Upper lobe of right lung (tissue), 1 donor: Measurements from ENCODE around the gene TYRO3. TPM values are rescaled to one million over a fixed set of nuclear protein-coding genes. Genes with fewer than 3 reads are reported as not detected.
A peak's percentile ranks its signal among the peaks of the same experiment; 100 is the strongest.

Experiments
- ATAC-seq: fragments of 200-7000 bp; cut with Tn5 transposase; one replicate; pipeline ENCODE4 v1.9.1; 2020; ENCODE audit warnings: mild to moderate bottlenecking, moderate library complexity
- DNase-seq: peaks from one replicate; pipeline ENCODE4 v3.0.0-alpha.2; 2020
- H3K27ac ChIP-seq: fragments of 200-600 bp; one replicate; pipeline ENCODE4 v1.8.0; 2022
- H3K27me3 ChIP-seq: fragments of 200-600 bp; one replicate; pipeline ENCODE4 v1.8.0; 2022; ENCODE audit warnings: mild to moderate bottlenecking
- H3K36me3 ChIP-seq: fragments of 200-600 bp; one replicate; pipeline ENCODE4 v1.8.0; 2022
- H3K4me1 ChIP-seq: fragments of 200-600 bp; one replicate; pipeline ENCODE4 v1.8.0; 2022
- H3K4me3 ChIP-seq: fragments of 200-600 bp; one replicate; pipeline ENCODE4 v1.8.0; 2022; ENCODE audit warnings: mild to moderate bottlenecking
- H3K9me3 ChIP-seq: fragments of 200-600 bp; one replicate; pipeline ENCODE4 v1.8.0; 2022
- intact Hi-C: fragments of 100-400 bp; cut with DNase I; formaldehyde crosslinking; loops from one replicate; pipeline ENCODE4 v1.11.0; 2022
- total RNA-seq: library from RNA; stranded (reverse); fragmentation: NEBNext Ultra II Directional; extraction: Animal tissue kit (Norgen Biotek cat#: 25700); gene quantifications from one replicate; pipeline ENCODE4 v1.2.1, GENCODE V29; 2021
- TF ChIP-seq, protein P1 (sequence below): fragments of 200-600 bp; IDR thresholded peaks from one replicate; pipeline ENCODE4 v1.8.0; 2022; ENCODE audit warnings: antibody characterized with exemption
- donor health status: DM: no; HTN: yes; CAD: no; lungs with severe emphysema.

TYRO3 gene
- total RNA-seq, 1 donor from 2014 or later: 22.6 TPM

DNA sequence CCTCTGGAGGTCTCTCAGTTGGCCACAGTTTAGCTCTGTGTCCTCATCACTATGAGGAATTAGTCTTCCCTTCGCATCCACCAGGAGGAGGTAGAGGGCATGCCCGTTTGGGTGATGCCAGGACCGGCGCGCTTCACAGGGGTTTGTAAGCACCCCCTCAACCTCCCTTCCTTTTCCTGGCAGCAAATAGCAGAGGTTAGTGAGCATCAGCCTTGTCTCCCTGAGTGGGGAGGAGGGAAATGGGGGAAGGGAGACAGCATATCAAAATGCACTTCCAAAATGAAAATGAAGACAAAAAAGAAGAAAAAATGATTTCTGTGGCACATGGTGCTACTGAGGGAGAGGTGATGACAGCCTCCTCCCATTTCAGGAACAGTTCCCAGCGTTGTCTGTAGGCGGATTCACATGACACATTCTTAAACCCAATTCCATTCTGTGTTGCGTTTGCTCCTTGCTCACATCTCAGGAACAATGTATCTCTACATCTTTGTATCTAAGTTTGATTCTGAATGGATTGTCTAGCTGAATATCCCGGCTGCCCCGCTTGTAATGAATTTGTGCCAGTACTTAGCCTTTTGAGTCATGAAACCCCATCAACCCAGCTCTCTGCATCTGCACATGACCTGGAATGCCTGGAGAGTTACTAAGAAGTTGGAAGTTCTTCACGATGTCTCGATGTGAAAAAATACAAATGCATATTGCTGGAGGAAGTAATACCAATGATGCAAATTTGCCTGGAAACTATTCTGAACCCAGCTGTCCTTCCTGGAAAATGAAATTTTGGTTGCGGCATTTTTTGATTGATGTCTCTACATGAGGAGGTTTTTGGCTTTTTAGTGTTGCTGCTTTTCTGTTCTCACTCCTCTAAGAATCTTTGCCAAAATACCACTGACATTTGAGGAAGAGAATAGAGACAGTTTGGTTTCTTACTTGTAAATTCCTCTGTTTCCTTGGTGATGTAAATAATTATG is 45.2 kb downstream of the TYRO3 start:
- intact Hi-C loops: no loop called here
- Histone ChIP-seq H3K27ac (no peak overlapping the region), H3K4me1 (peaks cover 11% of the 10 kb centered on the region), H3K27me3 (no peaks in the 10 kb centered on the region), H3K9me3 (no peaks in the 10 kb centered on the region), H3K36me3 (no peaks in the 10 kb centered on the region), H3K4me3 (peak overlapping the region; percentile 38)
- TF ChIP-seq, protein P1, sequence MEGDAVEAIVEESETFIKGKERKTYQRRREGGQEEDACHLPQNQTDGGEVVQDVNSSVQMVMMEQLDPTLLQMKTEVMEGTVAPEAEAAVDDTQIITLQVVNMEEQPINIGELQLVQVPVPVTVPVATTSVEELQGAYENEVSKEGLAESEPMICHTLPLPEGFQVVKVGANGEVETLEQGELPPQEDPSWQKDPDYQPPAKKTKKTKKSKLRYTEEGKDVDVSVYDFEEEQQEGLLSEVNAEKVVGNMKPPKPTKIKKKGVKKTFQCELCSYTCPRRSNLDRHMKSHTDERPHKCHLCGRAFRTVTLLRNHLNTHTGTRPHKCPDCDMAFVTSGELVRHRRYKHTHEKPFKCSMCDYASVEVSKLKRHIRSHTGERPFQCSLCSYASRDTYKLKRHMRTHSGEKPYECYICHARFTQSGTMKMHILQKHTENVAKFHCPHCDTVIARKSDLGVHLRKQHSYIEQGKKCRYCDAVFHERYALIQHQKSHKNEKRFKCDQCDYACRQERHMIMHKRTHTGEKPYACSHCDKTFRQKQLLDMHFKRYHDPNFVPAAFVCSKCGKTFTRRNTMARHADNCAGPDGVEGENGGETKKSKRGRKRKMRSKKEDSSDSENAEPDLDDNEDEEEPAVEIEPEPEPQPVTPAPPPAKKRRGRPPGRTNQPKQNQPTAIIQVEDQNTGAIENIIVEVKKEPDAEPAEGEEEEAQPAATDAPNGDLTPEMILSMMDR: peak; percentile 81
- ATAC-seq (peak; percentile 94), DNase-seq (peak; percentile 74)

DNA sequence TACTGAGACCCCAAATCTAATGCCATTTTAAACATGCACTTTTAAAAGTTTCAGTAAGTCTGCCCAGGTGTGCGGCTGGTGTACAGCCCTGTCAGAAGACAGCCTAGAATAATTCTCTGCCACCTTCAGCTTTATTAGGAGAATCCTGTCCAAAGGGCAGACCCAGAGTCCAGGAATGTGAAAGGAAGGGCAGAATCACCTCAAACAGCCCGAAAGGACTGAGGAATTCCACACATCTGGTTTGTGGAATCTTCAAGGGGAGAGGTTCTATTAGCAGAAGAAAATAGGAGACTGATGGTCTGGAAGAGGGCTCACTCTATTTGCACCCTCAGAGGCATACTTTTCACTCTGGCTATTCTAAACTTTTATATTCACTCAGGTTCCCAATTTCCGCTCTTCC is 46.6 kb downstream of the TYRO3 start:
- no peak for DNase-seq
- Histone ChIP-seq H3K27ac (no peak overlapping the region), H3K9me3 (no peaks in the 10 kb centered on the region), H3K27me3 (no peaks in the 10 kb centered on the region), H3K36me3 (no peaks in the 10 kb centered on the region), H3K4me1 (peaks cover 11% of the 10 kb centered on the region), H3K4me3 (no peak overlapping the region)
- intact Hi-C loops: no loop called here
- no peak for ATAC-seq
- TF ChIP-seq, protein P1: no peak

GRCh38 chr15:41606997-41607396 is 48.0 kb downstream of the TYRO3 start:
- peaks cover 11% of the 10 kb centered on the region for H3K4me1 ChIP-seq
- ATAC-seq (no peak), DNase-seq (no peak)
- H3K4me3 ChIP-seq: no peak overlapping the region
- intact Hi-C loops: no loop called here
- no peaks in the 10 kb centered on the region for H3K36me3 ChIP-seq
- no peaks in the 10 kb centered on the region for H3K27me3 ChIP-seq
- TF ChIP-seq, protein P1: no peak
- H3K27ac ChIP-seq: no peak overlapping the region
- no peaks in the 10 kb centered on the region for H3K9me3 ChIP-seq

- DNase-seq (no peak), ATAC-seq (no peak)
- no peak overlapping the region for H3K27ac ChIP-seq
- no peaks in the 10 kb centered on the region for H3K9me3 ChIP-seq
- H3K4me1 ChIP-seq: peaks cover 8% of the 10 kb centered on the region
- H3K4me3 ChIP-seq: no peak overlapping the region
- no peaks in the 10 kb centered on the region for H3K36me3 ChIP-seq
- TF ChIP-seq, protein P1: no peak
- intact Hi-C loops: no loop called here
- H3K27me3 ChIP-seq: no peaks in the 10 kb centered on the region
Observed at GRCh38 chr15:41609123-41609522, 50.1 kb downstream of the TYRO3 start.

GRCh38 chr15:41610048-41610447 is 51.0 kb downstream of the TYRO3 start:
- ATAC-seq: no peak
- TF ChIP-seq, protein P1: no peak

More at GRCh38 chr15:41610048-41610447, 51.0 kb downstream of the TYRO3 start:
- H3K4me1 ChIP-seq: no peaks in the 10 kb centered on the region
- no peak overlapping the region for H3K4me3 ChIP-seq
- H3K27ac ChIP-seq: no peak overlapping the region
- no peaks in the 10 kb centered on the region for H3K36me3 ChIP-seq
- no peak for DNase-seq
- no peaks in the 10 kb centered on the region for H3K27me3 ChIP-seq
- H3K9me3 ChIP-seq: no peaks in the 10 kb centered on the region
- intact Hi-C loops: no loop called here
